CD4-positive, CD25-positive, alpha-beta regulatory T cell (primary cell): ENCODE measurements around the gene TBC1D24. TPM values are rescaled to one million over a fixed set of nuclear protein-coding genes. Genes with fewer than 3 reads are reported as not detected.
"Not testable (repeated sequence)": the region's sequence is repeated elsewhere in the genome, so short reads cannot be mapped to it uniquely, and the experiment has no call there.

Experiments
- ATAC-seq, 2 donors: fragments of 150-1000 bp; cut with Tn5 transposase; one replicate each; pipeline ENCODE4 v1.10.0; 2021; ENCODE audit warnings: low read depth in 2 of 2, moderate number of reproducible peaks in 2 of 2, moderate library complexity in 1 of 2
- DNase-seq, 3 donors: peaks; one replicate each; pipeline versions ENCODE4 v3.0.0 to v3.0.0-alpha.2; 2012 to 2022; ENCODE audit warnings: mixed read lengths in 1 of 3
- H3K27ac ChIP-seq: one replicate; pipeline ENCODE4 v1.7.0; 2013; ENCODE audit warnings: mild to moderate bottlenecking, low read length; ENCODE audit not compliant: insufficient read depth, poor library complexity, severe bottlenecking
- H3K27me3 ChIP-seq: one replicate; pipeline ENCODE4 v1.7.0; 2013; ENCODE audit warnings: low read length; ENCODE audit not compliant: control insufficient read depth, insufficient read depth
- H3K36me3 ChIP-seq: one replicate; pipeline ENCODE4 v1.7.0; 2013; ENCODE audit warnings: mild to moderate bottlenecking, low read length, moderate library complexity; ENCODE audit not compliant: control insufficient read depth, insufficient read depth
- H3K4me1 ChIP-seq: 2 replicates; pipeline ENCODE4 v1.7.0; 2013; ENCODE audit warnings: mild to moderate bottlenecking, low read length; ENCODE audit not compliant: insufficient read depth, control insufficient read depth, poor library complexity, severe bottlenecking
- H3K4me3 ChIP-seq: one replicate; pipeline ENCODE4 v1.7.0; 2013; ENCODE audit warnings: low read depth, mild to moderate bottlenecking, low read length, moderate library complexity
- H3K9me3 ChIP-seq, 2 experiments: 1 replicate in 1 of 2; 2 replicates in 1 of 2; pipeline ENCODE4 v1.7.0; 2013; ENCODE audit warnings: low read length in 2 of 2, mild to moderate bottlenecking in 1 of 2, moderate library complexity in 1 of 2; ENCODE audit not compliant: control insufficient read depth in 2 of 2
- H3K27ac Mint-ChIP-seq, 3 donors: one replicate each; pipeline ENCODE4 v1.8.0; 2020 to 2022; ENCODE audit warnings: mild to moderate bottlenecking in 3 of 3, mixed read lengths in 3 of 3, moderate library complexity in 2 of 3
- H3K27me3 Mint-ChIP-seq: one replicate; pipeline ENCODE4 v1.8.0; 2022; ENCODE audit warnings: mild to moderate bottlenecking, mixed read lengths
- H3K36me3 Mint-ChIP-seq: one replicate; pipeline ENCODE4 v1.8.0; 2020; ENCODE audit warnings: mixed read lengths
- H3K4me1 Mint-ChIP-seq, 4 donors: one replicate each; pipeline ENCODE4 v1.8.0; 2020 to 2022; ENCODE audit warnings: mixed read lengths in 4 of 4, mild to moderate bottlenecking in 1 of 4
- H3K4me3 Mint-ChIP-seq, 4 donors: one replicate each; pipeline ENCODE4 v1.8.0; 2020 to 2022; ENCODE audit warnings: mild to moderate bottlenecking in 4 of 4, mixed read lengths in 4 of 4, moderate library complexity in 3 of 4
- H3K9me3 Mint-ChIP-seq, 7 donors: one replicate each; pipeline ENCODE4 v1.8.0; 2020 to 2022; ENCODE audit warnings: mixed read lengths in 7 of 7, mild to moderate bottlenecking in 3 of 7, moderate library complexity in 2 of 7
- polyA plus RNA-seq, 4 donors: library from polyadenylated mRNA; unstranded; fragments of 300-500 nt; fragmentation: Illumina TruSeq; gene quantifications; one replicate each; pipeline ENCODE4 v1.2.3, GENCODE V29; 2021
- total RNA-seq: library from RNA; stranded (reverse); gene quantifications from one replicate; pipeline ENCODE4 v1.2.3, GENCODE V29; 2022

TBC1D24 gene
- total and polyA plus RNA-seq, 5 donors from 2014 or later, result 0.84 to 5.8 (median 1.4) TPM

DNA sequence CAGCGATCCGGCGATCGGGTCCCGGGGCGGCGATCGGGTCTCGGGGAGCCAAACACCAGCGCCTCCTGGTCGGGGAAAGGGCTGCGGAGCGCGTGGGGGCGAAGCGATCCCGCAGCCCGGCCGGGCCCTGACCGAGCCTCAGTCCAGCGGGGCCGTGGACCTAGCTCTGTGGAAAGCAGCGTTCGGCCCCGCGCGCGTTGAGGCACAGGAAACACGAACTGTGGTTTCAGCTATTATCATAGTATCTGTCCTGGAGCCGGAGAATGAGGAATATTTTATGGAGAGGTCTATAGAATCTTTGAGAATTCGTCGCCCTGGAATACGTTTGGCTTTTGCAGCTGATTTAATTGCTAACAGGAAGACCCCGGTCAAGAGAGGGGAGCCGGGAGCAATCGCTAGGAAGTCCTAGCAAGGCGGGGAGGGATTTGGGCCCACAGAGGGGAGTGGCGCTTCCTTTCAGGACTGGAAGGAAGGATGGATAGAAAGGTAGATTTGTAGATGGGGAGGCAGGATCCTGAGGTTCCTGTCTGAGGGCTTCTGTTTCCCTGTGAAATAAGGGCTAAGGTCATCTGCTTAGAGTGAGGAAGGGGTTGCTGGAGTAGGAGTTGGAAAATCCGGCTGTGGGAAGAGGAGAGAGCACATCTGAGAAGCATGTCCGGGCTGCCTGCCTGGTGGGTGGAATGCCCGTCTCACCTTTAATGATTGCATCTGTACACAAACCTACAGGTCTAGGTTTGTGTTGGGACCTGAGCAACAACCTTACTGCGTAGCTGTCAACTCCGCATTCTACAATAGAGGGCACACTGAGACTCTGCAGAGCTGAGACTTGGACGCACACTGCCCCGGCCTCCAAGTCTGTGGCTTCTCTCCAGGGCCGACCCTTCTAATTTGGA lies 44.9 kb upstream of the TBC1D24 start:
- peak overlapping the region; percentile 91 to 94 (median 93) for H3K4me3 Mint-ChIP-seq
- DNase-seq (peak in 1 of 3 donors; percentile 55), ATAC-seq (no peak)
- Histone ChIP-seq H3K9me3 (no peaks in the 10 kb centered on the region), H3K4me1 (peaks cover 20% of the 10 kb centered on the region), H3K36me3 (peaks cover 6% of the 10 kb centered on the region), H3K4me3 (peak overlapping the region; percentile 65), H3K27ac (peak overlapping the region; percentile 55), H3K27me3 (no peaks in the 10 kb centered on the region)
- peak overlapping the region; percentile 39 to 92 (median 87) for H3K27ac Mint-ChIP-seq
- peaks cover 4 to 23% (median 13%) of the 10 kb centered on the region in 4 donors for H3K4me1 Mint-ChIP-seq
- peaks cover 0 to 1% (median 0%) of the 10 kb centered on the region in 7 donors for H3K9me3 Mint-ChIP-seq
- peaks cover under 1% of the 10 kb centered on the region for H3K27me3 Mint-ChIP-seq
- peaks cover 6% of the 10 kb centered on the region for H3K36me3 Mint-ChIP-seq

DNA sequence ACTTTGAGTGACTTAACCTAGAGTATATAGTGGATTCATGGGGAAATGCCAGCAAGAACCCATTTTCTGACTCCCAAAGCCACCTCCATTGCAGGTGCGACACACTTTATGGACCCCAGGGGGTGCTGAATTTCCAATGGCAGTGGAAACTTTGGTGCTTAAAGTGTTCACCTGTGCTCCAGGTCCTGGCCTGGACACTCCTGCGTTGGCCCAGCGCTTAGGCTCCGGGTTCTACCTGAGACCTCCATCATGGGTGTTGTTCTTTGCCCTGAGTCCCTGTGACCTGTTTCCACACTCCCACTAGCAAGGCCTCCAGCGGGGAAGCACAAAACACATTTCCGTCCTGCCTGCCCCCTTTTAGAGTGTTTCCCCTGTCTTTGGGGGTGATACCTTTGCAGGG lies 42.6 kb upstream of the TBC1D24 start:
- H3K9me3 Mint-ChIP-seq, result peaks cover 0 to 1% (median 0%) of the 10 kb centered on the region in 7 donors
- no peak for ATAC-seq
- H3K4me3 Mint-ChIP-seq, result peak overlapping the region in 1 of 4 donors; percentile 51
- H3K36me3 Mint-ChIP-seq, result peaks cover 6% of the 10 kb centered on the region
- peaks cover 6% of the 10 kb centered on the region for H3K36me3 ChIP-seq
- H3K27ac ChIP-seq, result no peak overlapping the region
- no peaks in the 10 kb centered on the region for H3K27me3 Mint-ChIP-seq
- H3K27ac Mint-ChIP-seq, result no peak overlapping the region
- H3K4me3 ChIP-seq, result no peak overlapping the region
- no peak for DNase-seq
- no peaks in the 10 kb centered on the region for H3K9me3 ChIP-seq
- H3K4me1 ChIP-seq, result peaks cover 20% of the 10 kb centered on the region
- no peaks in the 10 kb centered on the region for H3K27me3 ChIP-seq
- peaks cover 4 to 23% (median 13%) of the 10 kb centered on the region in 4 donors for H3K4me1 Mint-ChIP-seq

DNA sequence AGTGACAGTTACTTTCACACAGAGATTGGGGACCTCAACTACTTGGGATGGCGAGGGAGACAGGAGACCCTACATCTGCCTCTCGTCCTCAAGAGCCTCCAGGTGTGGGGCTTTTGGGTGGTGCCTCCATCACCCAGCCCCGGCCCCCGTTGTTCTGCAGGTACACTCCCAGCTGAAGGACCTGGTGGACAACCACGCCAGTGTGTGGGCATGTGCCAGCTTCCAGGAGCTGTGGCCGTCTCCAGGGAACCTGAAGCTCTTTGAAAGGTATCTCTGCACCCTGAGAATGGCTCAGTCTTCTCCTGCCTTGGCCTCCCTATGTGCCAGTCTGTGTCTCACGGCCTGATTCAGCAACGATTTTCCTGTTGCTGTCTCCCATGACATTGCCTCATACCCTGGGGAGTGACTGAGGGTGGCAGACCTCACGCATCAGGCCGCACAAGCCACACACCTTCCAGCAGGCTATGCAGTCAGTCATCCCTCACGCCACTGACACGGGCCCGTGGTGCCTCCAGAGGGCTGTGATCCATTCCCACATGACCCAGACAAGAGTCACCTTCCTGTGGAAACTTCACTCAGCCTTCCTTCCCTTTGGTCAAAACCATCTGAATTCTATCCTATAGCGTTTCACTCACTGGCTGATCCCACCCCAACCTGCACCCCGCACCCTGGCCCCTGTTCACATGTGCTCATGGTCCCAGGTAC lies 42.0 kb upstream of the TBC1D24 start:
- no peaks in the 10 kb centered on the region for H3K27me3 ChIP-seq
- ATAC-seq (no peak), DNase-seq (no peak)
- Mint-ChIP-seq H3K36me3 (peaks cover 6% of the 10 kb centered on the region), H3K4me3 (peak overlapping the region in 1 of 4 donors; percentile 8), H3K4me1 (peaks cover 4 to 20% (median 11%) of the 10 kb centered on the region in 4 donors), H3K9me3 (peaks cover 0 to 1% (median 0%) of the 10 kb centered on the region in 7 donors), H3K27me3 (no peaks in the 10 kb centered on the region), H3K27ac (no peak overlapping the region)
- no peaks in the 10 kb centered on the region for H3K9me3 ChIP-seq
- peaks cover 6% of the 10 kb centered on the region for H3K36me3 ChIP-seq
- peaks cover 20% of the 10 kb centered on the region for H3K4me1 ChIP-seq
- no peak overlapping the region for H3K4me3 ChIP-seq
- H3K27ac ChIP-seq, result no peak overlapping the region

DNA sequence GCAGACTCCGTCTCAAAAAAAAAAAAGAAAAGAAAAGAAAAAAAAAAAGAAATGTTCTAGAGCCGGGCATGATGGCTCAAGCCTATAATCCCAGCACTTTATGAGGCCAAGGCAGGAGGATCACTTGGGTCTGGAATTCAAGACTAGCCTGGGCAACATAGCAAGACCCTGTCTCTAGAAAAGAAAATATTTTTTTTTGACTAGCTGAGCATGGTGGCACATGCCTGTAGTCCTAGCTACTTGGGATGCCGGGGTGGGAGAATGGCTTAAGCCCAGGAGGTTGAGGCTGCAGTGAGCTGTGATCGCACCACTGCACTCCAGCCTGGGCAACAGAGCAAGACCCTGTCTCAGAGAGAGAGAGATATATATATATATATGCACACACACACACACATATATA lies 39.7 kb upstream of the TBC1D24 start:
- not testable (repeated sequence) for DNase-seq, H3K4me3 ChIP-seq, H3K4me1 ChIP-seq, H3K36me3 ChIP-seq, H3K9me3 ChIP-seq, H3K27me3 Mint-ChIP-seq, H3K9me3 Mint-ChIP-seq, ATAC-seq, H3K27ac Mint-ChIP-seq, H3K27ac ChIP-seq, H3K27me3 ChIP-seq, H3K4me3 Mint-ChIP-seq
- Mint-ChIP-seq H3K4me1 (peaks cover 0 to 23% (median 11%) of the 10 kb centered on the region in 4 donors), H3K36me3 (peaks cover 12% of the 10 kb centered on the region)

DNA sequence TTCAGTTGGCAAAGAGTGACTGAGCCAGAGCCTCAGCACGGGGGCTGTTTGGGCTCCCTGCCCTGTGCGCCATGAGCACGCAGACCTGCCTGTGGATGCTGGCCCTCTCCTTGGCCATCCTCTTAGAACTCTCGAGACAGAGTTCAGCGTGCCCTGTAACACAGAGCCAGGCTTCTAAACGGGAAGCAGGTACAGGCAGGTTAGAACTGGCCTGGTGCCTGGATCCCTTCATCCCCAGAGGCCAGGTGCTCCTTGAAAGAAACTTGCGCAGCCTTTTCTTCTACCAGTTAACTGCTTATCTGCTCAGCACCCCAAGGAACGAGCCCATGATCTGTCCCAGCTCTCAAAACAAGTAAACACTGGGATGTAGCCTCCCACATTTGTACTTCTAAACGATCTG lies 38.8 kb upstream of the TBC1D24 start:
- Mint-ChIP-seq H3K36me3 (peaks cover 12% of the 10 kb centered on the region), H3K4me3 (no peak overlapping the region), H3K27ac (no peak overlapping the region), H3K4me1 (peaks cover 0 to 18% (median 5%) of the 10 kb centered on the region in 4 donors), H3K27me3 (no peaks in the 10 kb centered on the region), H3K9me3 (no peaks in the 10 kb centered on the region)
- H3K27ac ChIP-seq, result no peak overlapping the region
- peaks cover 6% of the 10 kb centered on the region for H3K36me3 ChIP-seq
- DNase-seq (no peak), ATAC-seq (no peak)
- H3K27me3 ChIP-seq, result no peaks in the 10 kb centered on the region
- H3K4me1 ChIP-seq, result peaks cover 5% of the 10 kb centered on the region
- H3K4me3 ChIP-seq, result no peak overlapping the region
- no peaks in the 10 kb centered on the region for H3K9me3 ChIP-seq

DNA sequence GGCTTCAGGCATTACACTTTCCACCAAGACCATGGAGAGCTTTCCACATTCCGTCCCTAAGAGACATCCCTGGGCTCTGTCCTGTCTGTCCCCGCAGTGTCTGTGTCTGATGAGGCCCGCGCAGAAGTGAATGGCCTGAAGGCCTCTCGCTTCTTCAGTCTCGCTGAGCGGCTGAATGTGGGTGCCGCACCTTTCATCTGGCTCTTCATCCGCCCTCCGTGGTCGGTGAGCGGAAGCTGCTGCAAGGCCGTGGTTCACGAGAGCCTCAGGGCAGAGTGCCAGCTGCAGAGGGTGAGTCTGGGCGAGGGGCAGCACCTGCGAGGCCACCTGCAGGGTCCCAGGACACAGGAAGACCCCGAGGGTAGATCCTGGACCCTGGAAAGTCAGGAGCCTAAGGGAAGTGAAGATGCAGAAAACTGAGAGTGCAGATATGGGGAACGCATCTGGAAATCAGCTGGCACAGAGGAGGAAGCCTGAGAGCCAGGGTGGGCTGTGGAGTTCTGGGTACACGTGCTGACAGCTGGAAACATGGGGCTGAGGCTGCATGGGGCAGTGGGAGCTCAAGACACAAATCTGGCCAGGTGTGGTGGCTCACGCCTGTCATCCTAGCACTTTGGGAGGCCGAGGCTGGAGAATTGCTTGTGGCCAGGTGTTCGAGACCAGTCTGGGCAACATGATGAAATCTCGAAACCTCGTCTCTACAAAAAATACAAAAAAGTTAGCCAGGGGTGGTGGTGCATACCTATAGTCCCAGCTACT lies 37.7 kb upstream of the TBC1D24 start:
- Histone ChIP-seq H3K9me3 (no peaks in the 10 kb centered on the region), H3K27me3 (no peaks in the 10 kb centered on the region), H3K4me1 (peaks cover 5% of the 10 kb centered on the region), H3K4me3 (no peak overlapping the region), H3K27ac (no peak overlapping the region), H3K36me3 (peaks cover 6% of the 10 kb centered on the region)
- Mint-ChIP-seq H3K27ac (peak overlapping the region in 1 of 3 donors; percentile 38), H3K4me3 (peak overlapping the region in 1 of 4 donors; percentile 50), H3K9me3 (no peaks in the 10 kb centered on the region), H3K36me3 (peaks cover 12% of the 10 kb centered on the region), H3K27me3 (no peaks in the 10 kb centered on the region), H3K4me1 (peaks cover 0 to 18% (median 5%) of the 10 kb centered on the region in 4 donors)
- DNase-seq, result no peak
- ATAC-seq, result no peak

DNA sequence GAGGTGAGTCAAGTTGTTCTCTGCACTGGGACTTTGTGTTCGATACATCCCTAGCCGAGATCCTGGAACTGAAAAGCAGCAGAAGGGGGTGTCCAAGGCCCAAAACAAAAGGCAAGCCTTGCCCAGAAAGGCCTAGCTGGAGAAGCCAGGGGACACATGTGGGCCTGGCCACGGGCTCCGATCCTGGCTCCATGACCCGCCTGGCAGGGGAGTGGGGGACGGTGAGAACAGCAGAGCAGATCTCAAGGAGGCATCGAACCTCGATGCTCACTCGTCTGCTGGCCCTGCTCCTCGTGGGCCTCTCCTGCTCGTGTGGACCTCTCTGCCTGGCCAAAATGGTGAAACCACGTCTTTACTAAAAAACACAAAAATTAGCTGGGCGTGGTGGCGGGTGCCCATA lies 36.8 kb upstream of the TBC1D24 start:
- H3K9me3 ChIP-seq, result no peaks in the 10 kb centered on the region
- no peaks in the 10 kb centered on the region for H3K27me3 ChIP-seq
- H3K27me3 Mint-ChIP-seq, result no peaks in the 10 kb centered on the region
- H3K4me1 Mint-ChIP-seq, result peaks cover 0 to 16% (median 5%) of the 10 kb centered on the region in 4 donors
- no peak overlapping the region for H3K4me3 ChIP-seq
- H3K36me3 ChIP-seq, result peaks cover under 1% of the 10 kb centered on the region
- peaks cover 5% of the 10 kb centered on the region for H3K4me1 ChIP-seq
- no peak overlapping the region for H3K27ac Mint-ChIP-seq
- ATAC-seq (no peak), DNase-seq (no peak)
- peaks cover 10% of the 10 kb centered on the region for H3K36me3 Mint-ChIP-seq
- no peaks in the 10 kb centered on the region for H3K9me3 Mint-ChIP-seq
- no peak overlapping the region for H3K27ac ChIP-seq
- H3K4me3 Mint-ChIP-seq, result no peak overlapping the region
